ENCODE data around the gene KIRREL3. TPM values are rescaled to one million over a fixed set of nuclear protein-coding genes. Genes with fewer than 3 reads are reported as not detected.

The KIRREL3 gene
- total RNA-seq, 2 donors from 2014 or later = 0.28 TPM; not detected in 1

GRCh38 chr11:126754591-126755426 is 245.8 kb downstream of the KIRREL3 start:
- no peaks in the 10 kb centered on the region for H3K9me3 ChIP-seq
- H3K4me3 ChIP-seq = no peak overlapping the region
- intact Hi-C loops (cut with DNase I) = no loop called here
- H3K4me1 ChIP-seq (replicated peaks) = no peaks in the 10 kb centered on the region
- DNase-seq (ENCODE audit: low spot score) = no peak
- TF ChIP-seq POLR2A (IDR thresholded peaks at IDR 0.05) (no peak), CTCF (IDR thresholded peaks at IDR 0.05) (no peak), POLR2AphosphoS5 (IDR thresholded peaks at IDR 0.05) (no peak)
- no peaks in the 10 kb centered on the region for H3K36me3 ChIP-seq
- 74% methylated on average over 7 of the region's 7 CpGs for WGBS
- no peaks in the 10 kb centered on the region for H3K27me3 ChIP-seq (replicated peaks; ENCODE audit: insufficient read depth)
- no peak overlapping the region for H3K27ac ChIP-seq

- Histone ChIP-seq H3K9me3 (no peaks in the 10 kb centered on the region), H3K36me3 (no peaks in the 10 kb centered on the region), H3K27ac (no peak overlapping the region), H3K27me3 (replicated peaks; ENCODE audit: insufficient read depth) (no peaks in the 10 kb centered on the region), H3K4me3 (no peak overlapping the region), H3K4me1 (replicated peaks) (no peaks in the 10 kb centered on the region)
- intact Hi-C loops (cut with DNase I) = no loop called here
- 32% methylated on average over 1 of the region's 1 CpG for WGBS
- no peak for TF ChIP-seq POLR2A (IDR thresholded peaks at IDR 0.05)
- DNase-seq (ENCODE audit: low spot score) = no peak
Measured at GRCh38 chr11:126753990-126754389, 246.6 kb downstream of the KIRREL3 start.

- Histone ChIP-seq H3K27ac (no peak overlapping the region), H3K36me3 (no peaks in the 10 kb centered on the region), H3K27me3 (replicated peaks; ENCODE audit: insufficient read depth) (no peaks in the 10 kb centered on the region), H3K4me3 (no peak overlapping the region), H3K4me1 (replicated peaks) (no peaks in the 10 kb centered on the region), H3K9me3 (no peaks in the 10 kb centered on the region)
- WGBS = 76% methylated on average over 4 of the region's 4 CpGs
- intact Hi-C loops (cut with DNase I) = no loop called here
- no peak for DNase-seq (ENCODE audit: low spot score)
- TF ChIP-seq POLR2AphosphoS5 (IDR thresholded peaks at IDR 0.05) = no peak
- no peak for TF ChIP-seq CTCF (IDR thresholded peaks at IDR 0.05)
- TF ChIP-seq POLR2A (IDR thresholded peaks at IDR 0.05) = no peak
Measured at GRCh38 chr11:126751242-126751641, 249.3 kb downstream of the KIRREL3 start.

GRCh38 chr11:126748793-126749192 is 251.8 kb downstream of the KIRREL3 start:
- Histone ChIP-seq H3K4me1 (replicated peaks) (no peaks in the 10 kb centered on the region), H3K27ac (no peak overlapping the region), H3K27me3 (replicated peaks; ENCODE audit: insufficient read depth) (no peaks in the 10 kb centered on the region), H3K4me3 (no peak overlapping the region), H3K9me3 (no peaks in the 10 kb centered on the region), H3K36me3 (no peaks in the 10 kb centered on the region)
- DNase-seq (ENCODE audit: low spot score) = no peak
- intact Hi-C loops (cut with DNase I) = no loop called here
- TF ChIP-seq CTCF (IDR thresholded peaks at IDR 0.05) = no peak
- TF ChIP-seq POLR2AphosphoS5 (IDR thresholded peaks at IDR 0.05) = no peak
- TF ChIP-seq POLR2A (IDR thresholded peaks at IDR 0.05) = no peak
- WGBS = 76% methylated on average over 6 of the region's 6 CpGs

GRCh38 chr11:126748100-126748791 is 252.3 kb downstream of the KIRREL3 start:
- H3K27ac ChIP-seq = no peak overlapping the region
- intact Hi-C loops (cut with DNase I) = no loop called here
- H3K4me1 ChIP-seq (replicated peaks) = no peaks in the 10 kb centered on the region
- no peak for DNase-seq (ENCODE audit: low spot score)
- TF ChIP-seq POLR2A (IDR thresholded peaks at IDR 0.05) = no peak
- TF ChIP-seq CTCF (IDR thresholded peaks at IDR 0.05) = no peak
- no peak for TF ChIP-seq POLR2AphosphoS5 (IDR thresholded peaks at IDR 0.05)
- WGBS = 81% methylated on average over 17 of the region's 17 CpGs
- no peaks in the 10 kb centered on the region for H3K9me3 ChIP-seq
- H3K4me3 ChIP-seq = no peak overlapping the region
- H3K36me3 ChIP-seq = no peaks in the 10 kb centered on the region
- H3K27me3 ChIP-seq (replicated peaks; ENCODE audit: insufficient read depth) = no peaks in the 10 kb centered on the region

Data from prostate gland (tissue), 2 donors.